ENCODE data around the gene UPK1A.

Gene UPK1A

GRCh38 chr19:35641515-35642151 lies 24.7 kb upstream of the UPK1A start, which contains the start of gene ETV2:
ETV2 (plus strand) TSS chr19:35641745; CDS start chr19:35642461, 716 bp downstream.
- DNase-seq (ENCODE audit: low spot score) = no peak
- Histone ChIP-seq H3K27me3 (ENCODE audit: insufficient read depth, poor library complexity, severe bottlenecking) (no peaks in the 10 kb centered on the region), H3K36me3 (ENCODE audit: low read depth) (peaks cover 15% of the 10 kb centered on the region), H3K9me3 (ENCODE audit: severe bottlenecking) (no peaks in the 10 kb centered on the region), H3K4me1 (ENCODE audit: insufficient read depth, poor library complexity, severe bottlenecking) (no peaks in the 10 kb centered on the region), H3K4me3 (ENCODE audit: severe bottlenecking) (no peak within 1 kb of the TSS), H3K27ac (ENCODE audit: poor library complexity, severe bottlenecking) (no peak within 1 kb of the TSS)
- ATAC-seq (ENCODE audit: low read depth) = no peak
- no peak for TF ChIP-seq CTCF (IDR thresholded peaks at IDR 0.05; ENCODE audit: poor library complexity, severe bottlenecking)

DNA sequence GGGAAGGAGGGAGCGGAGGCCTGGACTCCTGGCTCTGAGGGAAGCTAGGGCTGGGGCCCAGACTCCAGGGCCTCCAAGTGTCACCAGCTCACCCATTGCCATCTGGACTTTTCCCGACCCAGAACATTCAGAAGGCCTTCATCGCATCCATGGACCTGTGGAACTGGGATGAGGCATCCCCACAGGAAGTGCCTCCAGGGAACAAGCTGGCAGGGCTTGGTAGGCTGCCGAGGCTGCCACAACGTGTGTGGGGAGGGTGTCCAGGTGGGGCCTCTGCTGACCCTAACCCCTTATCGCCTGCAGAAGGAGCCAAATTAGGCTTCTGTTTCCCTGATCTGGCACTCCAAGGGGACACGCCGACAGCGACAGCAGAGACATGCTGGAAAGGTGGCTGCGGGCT lies 24.0 kb upstream of the UPK1A start:
- H3K27ac ChIP-seq (ENCODE audit: poor library complexity, severe bottlenecking) = no peak overlapping the region
- no peak overlapping the region for H3K4me3 ChIP-seq (ENCODE audit: severe bottlenecking)
- ATAC-seq (ENCODE audit: low read depth) (no peak), DNase-seq (ENCODE audit: low spot score) (no peak)
- no peaks in the 10 kb centered on the region for H3K9me3 ChIP-seq (ENCODE audit: severe bottlenecking)
- no peaks in the 10 kb centered on the region for H3K27me3 ChIP-seq (ENCODE audit: insufficient read depth, poor library complexity, severe bottlenecking)
- H3K4me1 ChIP-seq (ENCODE audit: insufficient read depth, poor library complexity, severe bottlenecking) = no peaks in the 10 kb centered on the region
- peaks cover 11% of the 10 kb centered on the region; the same call in 1 of the 2 replicates for H3K36me3 ChIP-seq (ENCODE audit: low read depth)
- no peak for TF ChIP-seq CTCF (IDR thresholded peaks at IDR 0.05; ENCODE audit: poor library complexity, severe bottlenecking)

DNA sequence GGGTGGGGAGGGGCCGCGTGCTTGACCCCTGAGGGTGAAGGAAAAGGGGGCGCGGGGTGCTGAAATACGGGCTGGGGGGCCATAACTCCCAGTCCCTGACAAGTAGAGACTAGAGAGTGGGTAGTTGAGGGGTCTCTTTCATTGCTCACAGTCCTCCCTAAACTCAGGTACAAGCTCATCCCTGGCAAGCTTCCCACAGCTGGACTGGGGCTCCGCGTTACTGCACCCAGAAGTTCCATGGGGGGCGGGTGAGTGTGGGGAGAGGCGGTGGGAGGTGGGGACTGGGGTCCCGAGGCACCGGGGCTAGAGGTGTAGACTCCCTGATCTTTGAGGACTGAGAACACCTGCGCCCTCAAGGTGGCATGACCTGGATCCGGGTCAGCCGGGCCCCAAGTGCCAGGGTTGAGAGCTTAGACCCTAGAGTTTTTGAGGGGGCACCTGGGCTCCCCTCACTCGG lies 23.5 kb upstream of the UPK1A start:
- ATAC-seq (ENCODE audit: low read depth) (no peak), DNase-seq (ENCODE audit: low spot score) (no peak)
- Histone ChIP-seq H3K9me3 (ENCODE audit: severe bottlenecking) (no peaks in the 10 kb centered on the region), H3K36me3 (ENCODE audit: low read depth) (peaks cover 7% of the 10 kb centered on the region; the same call in 1 of the 2 replicates), H3K27ac (ENCODE audit: poor library complexity, severe bottlenecking) (peak overlapping the region; percentile 67), H3K4me1 (ENCODE audit: insufficient read depth, poor library complexity, severe bottlenecking) (no peaks in the 10 kb centered on the region), H3K4me3 (ENCODE audit: severe bottlenecking) (peak overlapping the region; percentile 48), H3K27me3 (ENCODE audit: insufficient read depth, poor library complexity, severe bottlenecking) (no peaks in the 10 kb centered on the region)
- TF ChIP-seq CTCF (IDR thresholded peaks at IDR 0.05; ENCODE audit: poor library complexity, severe bottlenecking) = no peak

DNA sequence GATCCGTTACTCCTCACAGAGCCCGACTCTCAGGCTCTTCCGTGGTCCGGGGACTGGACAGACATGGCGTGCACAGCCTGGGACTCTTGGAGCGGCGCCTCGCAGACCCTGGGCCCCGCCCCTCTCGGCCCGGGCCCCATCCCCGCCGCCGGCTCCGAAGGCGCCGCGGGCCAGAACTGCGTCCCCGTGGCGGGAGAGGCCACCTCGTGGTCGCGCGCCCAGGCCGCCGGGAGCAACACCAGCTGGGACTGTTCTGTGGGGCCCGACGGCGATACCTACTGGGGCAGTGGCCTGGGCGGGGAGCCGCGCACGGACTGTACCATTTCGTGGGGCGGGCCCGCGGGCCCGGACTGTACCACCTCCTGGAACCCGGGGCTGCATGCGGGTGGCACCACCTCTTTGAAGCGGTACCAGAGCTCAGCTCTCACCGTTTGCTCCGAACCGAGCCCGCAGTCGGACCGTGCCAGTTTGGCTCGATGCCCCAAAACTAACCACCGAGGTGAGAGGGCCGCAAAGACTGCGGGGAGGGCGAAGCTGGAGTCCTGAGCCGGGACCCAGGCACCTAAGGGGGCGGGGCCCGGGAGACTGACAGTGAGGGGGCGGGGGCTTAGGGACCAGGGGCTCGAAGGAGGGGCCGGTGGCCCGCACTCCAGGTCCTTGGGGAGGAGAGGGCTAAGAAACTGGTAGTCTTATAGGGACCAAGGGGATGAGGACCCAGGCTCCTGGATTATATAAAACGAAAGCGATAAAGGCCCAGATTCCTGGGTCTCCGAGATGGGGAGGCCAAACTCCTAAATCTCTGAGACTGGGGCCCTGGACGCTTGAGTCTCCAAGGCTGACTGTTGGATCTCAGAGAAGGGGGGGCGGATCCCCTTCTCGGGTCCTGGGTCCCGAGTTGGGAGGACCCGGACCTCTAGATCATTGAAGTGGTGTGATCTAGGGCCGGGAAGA lies 22.8 kb upstream of the UPK1A start:
- H3K9me3 ChIP-seq (ENCODE audit: severe bottlenecking) = no peaks in the 10 kb centered on the region
- peak; percentile 42 for ATAC-seq (ENCODE audit: low read depth)

More for the DNA sequence above, 22.8 kb upstream of the UPK1A start:
- peak; percentile 86 for DNase-seq (ENCODE audit: low spot score)
- Histone ChIP-seq H3K36me3 (ENCODE audit: low read depth) (no peaks in the 10 kb centered on the region; the same call in 1 of the 2 replicates), H3K27ac (ENCODE audit: poor library complexity, severe bottlenecking) (peak overlapping the region; percentile 67), H3K4me3 (ENCODE audit: severe bottlenecking) (peak overlapping the region; percentile 48), H3K4me1 (ENCODE audit: insufficient read depth, poor library complexity, severe bottlenecking) (no peaks in the 10 kb centered on the region), H3K27me3 (ENCODE audit: insufficient read depth, poor library complexity, severe bottlenecking) (no peaks in the 10 kb centered on the region)
- TF ChIP-seq CTCF (IDR thresholded peaks at IDR 0.05; ENCODE audit: poor library complexity, severe bottlenecking) = no peak
